Measurements from ENCODE around the gene ENDOV.

The ENDOV gene

GRCh38 chr17:80414803-80415625 lies at the start of gene ENDOV:
Gene ENDOV, plus strand, starts transcription at chr17:80415167. Its CDS starts 28 bp downstream, at chr17:80415195.
- no peaks in the 10 kb centered on the region for H3K9me3 ChIP-seq (ENCODE audit: control insufficient read depth, insufficient read depth, low read length)
- H3K36me3 ChIP-seq (ENCODE audit: control insufficient read depth, insufficient read depth, low read length), result no peaks in the 10 kb centered on the region
- H3K27me3 ChIP-seq (ENCODE audit: control insufficient read depth, insufficient read depth, low read length), result peaks cover 16% of the 10 kb centered on the region
- no peaks in the 10 kb centered on the region for H3K4me1 ChIP-seq (ENCODE audit: control insufficient read depth, insufficient read depth, low read length)
- peak within 1 kb of the TSS; percentile 87 for H3K4me3 ChIP-seq (ENCODE audit: low read depth, low read length)
- peak within 1 kb of the TSS; percentile 79 for H3K9ac ChIP-seq (ENCODE audit: low read depth, low read length)

DNA sequence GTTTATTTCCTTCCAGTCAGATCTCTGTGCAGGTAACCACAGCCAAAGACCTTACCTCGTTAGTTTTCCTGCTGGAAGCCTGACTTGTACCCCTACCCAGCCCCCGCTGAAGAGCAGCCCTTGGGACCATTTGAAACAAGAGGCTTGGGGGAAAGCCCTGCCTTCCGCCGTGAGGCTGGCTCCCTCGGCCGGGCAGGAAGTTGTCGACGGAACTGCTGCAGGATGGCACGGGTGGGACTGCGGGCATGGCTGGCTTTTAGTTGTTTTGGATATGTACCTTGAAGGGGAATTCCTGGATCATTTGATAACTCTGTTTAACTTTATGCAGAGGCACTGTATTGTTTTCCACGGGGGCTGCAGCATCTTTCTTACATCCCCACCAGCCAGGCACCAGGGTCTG lies 49.0 kb upstream of the ENDOV start:
- no peaks in the 10 kb centered on the region for H3K4me1 ChIP-seq (ENCODE audit: control insufficient read depth, insufficient read depth, low read length)
- H3K27me3 ChIP-seq (ENCODE audit: control insufficient read depth, insufficient read depth, low read length), result no peaks in the 10 kb centered on the region
- H3K9me3 ChIP-seq (ENCODE audit: control insufficient read depth, insufficient read depth, low read length), result no peaks in the 10 kb centered on the region
- H3K4me3 ChIP-seq (ENCODE audit: low read depth, low read length), result no peak overlapping the region
- peaks cover 50% of the 10 kb centered on the region for H3K36me3 ChIP-seq (ENCODE audit: control insufficient read depth, insufficient read depth, low read length)
- no peak overlapping the region for H3K9ac ChIP-seq (ENCODE audit: low read depth, low read length)

DNA sequence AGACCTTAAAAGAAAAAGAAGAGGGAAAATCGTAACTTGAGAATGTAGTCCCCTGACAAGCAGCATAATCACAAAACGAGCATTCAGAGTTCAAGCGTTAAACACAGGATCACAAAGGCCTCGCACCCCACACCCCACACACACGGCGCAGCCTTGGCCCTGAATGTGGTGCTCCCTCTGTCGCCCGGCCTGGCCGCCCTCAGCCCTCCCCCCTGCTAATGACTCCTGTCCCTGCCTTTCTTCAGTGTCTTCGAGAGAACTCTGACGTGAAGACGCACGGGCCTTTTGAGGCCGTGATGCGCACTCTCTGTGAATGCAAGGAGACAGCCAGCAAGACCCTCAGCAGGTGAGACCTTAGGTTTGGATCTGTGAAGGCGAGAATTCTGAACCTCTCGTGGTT lies 47.5 kb upstream of the ENDOV start:
- peaks cover 44% of the 10 kb centered on the region for H3K36me3 ChIP-seq (ENCODE audit: control insufficient read depth, insufficient read depth, low read length)
- no peaks in the 10 kb centered on the region for H3K27me3 ChIP-seq (ENCODE audit: control insufficient read depth, insufficient read depth, low read length)
- no peaks in the 10 kb centered on the region for H3K4me1 ChIP-seq (ENCODE audit: control insufficient read depth, insufficient read depth, low read length)
- H3K9me3 ChIP-seq (ENCODE audit: control insufficient read depth, insufficient read depth, low read length), result no peaks in the 10 kb centered on the region
- H3K9ac ChIP-seq (ENCODE audit: low read depth, low read length), result no peak overlapping the region
- H3K4me3 ChIP-seq (ENCODE audit: low read depth, low read length), result no peak overlapping the region

- peaks cover 31% of the 10 kb centered on the region for H3K36me3 ChIP-seq (ENCODE audit: control insufficient read depth, insufficient read depth, low read length)
- H3K27me3 ChIP-seq (ENCODE audit: control insufficient read depth, insufficient read depth, low read length), result no peaks in the 10 kb centered on the region
- H3K4me3 ChIP-seq (ENCODE audit: low read depth, low read length), result no peak overlapping the region
Measured at GRCh38 chr17:80371196-80371595, 43.8 kb upstream of the ENDOV start.

GRCh38 chr17:80372456-80372855 lies 42.5 kb upstream of the ENDOV start:
- Histone ChIP-seq H3K4me3 (ENCODE audit: low read depth, low read length) (no peak overlapping the region), H3K9ac (ENCODE audit: low read depth, low read length) (no peak overlapping the region), H3K4me1 (ENCODE audit: control insufficient read depth, insufficient read depth, low read length) (no peaks in the 10 kb centered on the region), H3K9me3 (ENCODE audit: control insufficient read depth, insufficient read depth, low read length) (no peaks in the 10 kb centered on the region), H3K36me3 (ENCODE audit: control insufficient read depth, insufficient read depth, low read length) (peaks cover 35% of the 10 kb centered on the region), H3K27me3 (ENCODE audit: control insufficient read depth, insufficient read depth, low read length) (no peaks in the 10 kb centered on the region)

More at GRCh38 chr17:80371196-80371595, 43.8 kb upstream of the ENDOV start:
- no peak overlapping the region for H3K9ac ChIP-seq (ENCODE audit: low read depth, low read length)
- H3K4me1 ChIP-seq (ENCODE audit: control insufficient read depth, insufficient read depth, low read length), result no peaks in the 10 kb centered on the region
- H3K9me3 ChIP-seq (ENCODE audit: control insufficient read depth, insufficient read depth, low read length), result no peaks in the 10 kb centered on the region

GRCh38 chr17:80372922-80373570 lies 41.9 kb upstream of the ENDOV start:
- Histone ChIP-seq H3K4me1 (ENCODE audit: control insufficient read depth, insufficient read depth, low read length) (no peaks in the 10 kb centered on the region), H3K9ac (ENCODE audit: low read depth, low read length) (no peak overlapping the region), H3K9me3 (ENCODE audit: control insufficient read depth, insufficient read depth, low read length) (no peaks in the 10 kb centered on the region), H3K36me3 (ENCODE audit: control insufficient read depth, insufficient read depth, low read length) (peaks cover 29% of the 10 kb centered on the region), H3K27me3 (ENCODE audit: control insufficient read depth, insufficient read depth, low read length) (no peaks in the 10 kb centered on the region), H3K4me3 (ENCODE audit: low read depth, low read length) (no peak overlapping the region)

- Histone ChIP-seq H3K27me3 (ENCODE audit: control insufficient read depth, insufficient read depth, low read length) (no peaks in the 10 kb centered on the region), H3K4me1 (ENCODE audit: control insufficient read depth, insufficient read depth, low read length) (no peaks in the 10 kb centered on the region), H3K9ac (ENCODE audit: low read depth, low read length) (no peak overlapping the region), H3K4me3 (ENCODE audit: low read depth, low read length) (no peak overlapping the region), H3K36me3 (ENCODE audit: control insufficient read depth, insufficient read depth, low read length) (peaks cover 27% of the 10 kb centered on the region), H3K9me3 (ENCODE audit: control insufficient read depth, insufficient read depth, low read length) (no peaks in the 10 kb centered on the region)
Measured at GRCh38 chr17:80374039-80374731, 40.8 kb upstream of the ENDOV start.

DNA sequence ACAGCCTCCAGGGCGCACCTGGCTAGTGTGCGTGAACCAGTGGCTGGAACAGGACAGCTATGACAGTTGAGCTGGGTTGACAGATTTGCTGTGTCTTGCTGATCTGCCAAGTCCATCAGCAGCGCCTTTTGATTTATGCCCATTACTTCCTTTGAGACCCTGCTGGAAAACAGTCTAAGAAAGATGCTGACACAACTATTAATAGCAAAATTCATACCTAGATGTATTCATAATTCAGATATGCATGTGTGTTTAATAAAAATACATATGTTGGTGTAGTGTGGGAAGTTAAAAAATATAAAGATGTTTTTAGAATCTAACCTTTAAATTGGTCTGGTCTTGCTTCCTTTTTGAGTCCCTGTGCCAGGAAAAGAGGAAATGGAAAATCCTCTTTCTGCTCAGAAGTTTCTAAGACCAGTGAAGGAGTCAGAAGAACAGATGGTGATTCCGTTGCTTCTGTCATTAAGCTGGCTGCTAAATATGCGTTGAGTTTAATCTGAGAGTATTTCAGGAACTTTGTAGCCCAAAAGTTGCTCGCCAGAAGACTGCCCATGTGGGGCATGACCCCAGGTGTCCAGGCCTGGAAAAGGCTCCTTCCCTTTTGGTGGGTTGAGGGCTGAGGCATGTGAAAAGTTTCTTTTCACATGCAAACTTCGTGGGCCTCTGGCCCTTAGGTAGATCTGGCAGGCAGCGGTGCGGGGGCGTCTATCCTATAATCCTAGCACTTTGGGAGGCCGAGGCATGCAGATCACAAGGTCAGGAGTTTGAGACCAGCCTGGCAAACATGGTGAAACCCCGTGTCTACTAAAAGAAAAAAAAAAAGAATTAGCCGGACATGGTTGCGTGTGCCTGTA lies 40.0 kb upstream of the ENDOV start:
- no peaks in the 10 kb centered on the region for H3K27me3 ChIP-seq (ENCODE audit: control insufficient read depth, insufficient read depth, low read length)
- H3K4me3 ChIP-seq (ENCODE audit: low read depth, low read length), result no peak overlapping the region
- H3K9ac ChIP-seq (ENCODE audit: low read depth, low read length), result no peak overlapping the region
- no peaks in the 10 kb centered on the region for H3K9me3 ChIP-seq (ENCODE audit: control insufficient read depth, insufficient read depth, low read length)
- H3K4me1 ChIP-seq (ENCODE audit: control insufficient read depth, insufficient read depth, low read length), result no peaks in the 10 kb centered on the region
- peaks cover 22% of the 10 kb centered on the region for H3K36me3 ChIP-seq (ENCODE audit: control insufficient read depth, insufficient read depth, low read length)

GRCh38 chr17:80376531-80376930 lies 38.4 kb upstream of the ENDOV start:
- no peaks in the 10 kb centered on the region for H3K4me1 ChIP-seq (ENCODE audit: control insufficient read depth, insufficient read depth, low read length)
- H3K4me3 ChIP-seq (ENCODE audit: low read depth, low read length), result no peak overlapping the region
- H3K36me3 ChIP-seq (ENCODE audit: control insufficient read depth, insufficient read depth, low read length), result peaks cover 24% of the 10 kb centered on the region
- H3K27me3 ChIP-seq (ENCODE audit: control insufficient read depth, insufficient read depth, low read length), result no peaks in the 10 kb centered on the region
- H3K9me3 ChIP-seq (ENCODE audit: control insufficient read depth, insufficient read depth, low read length), result no peaks in the 10 kb centered on the region
- H3K9ac ChIP-seq (ENCODE audit: low read depth, low read length), result no peak overlapping the region

- H3K27me3 ChIP-seq (ENCODE audit: control insufficient read depth, insufficient read depth, low read length), result no peaks in the 10 kb centered on the region
- no peak overlapping the region for H3K9ac ChIP-seq (ENCODE audit: low read depth, low read length)
- H3K4me3 ChIP-seq (ENCODE audit: low read depth, low read length), result no peak overlapping the region
- no peaks in the 10 kb centered on the region for H3K9me3 ChIP-seq (ENCODE audit: control insufficient read depth, insufficient read depth, low read length)
- peaks cover 26% of the 10 kb centered on the region for H3K36me3 ChIP-seq (ENCODE audit: control insufficient read depth, insufficient read depth, low read length)
- H3K4me1 ChIP-seq (ENCODE audit: control insufficient read depth, insufficient read depth, low read length), result no peaks in the 10 kb centered on the region
Measured at GRCh38 chr17:80377798-80378197, 37.2 kb upstream of the ENDOV start.

DNA sequence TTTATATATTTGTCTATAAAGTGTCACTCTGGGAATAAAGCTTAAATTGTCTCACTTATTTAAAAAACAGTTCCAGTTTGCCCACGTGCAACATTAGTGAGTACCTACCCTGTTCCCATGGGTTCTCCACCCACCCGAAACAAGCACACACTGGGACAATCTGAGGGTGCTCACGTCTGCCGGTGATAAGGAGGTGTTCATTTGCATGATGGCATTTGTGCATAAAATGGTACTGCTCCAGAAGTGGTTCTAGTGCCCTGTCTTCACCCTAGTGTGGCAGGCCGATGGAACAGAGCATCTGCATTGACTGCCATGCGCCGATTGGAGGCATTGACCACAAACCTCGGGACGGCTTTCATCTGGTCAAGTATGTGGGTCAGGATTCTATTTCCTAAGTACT lies 35.6 kb upstream of the ENDOV start:
- Histone ChIP-seq H3K9me3 (ENCODE audit: control insufficient read depth, insufficient read depth, low read length) (no peaks in the 10 kb centered on the region), H3K9ac (ENCODE audit: low read depth, low read length) (no peak overlapping the region), H3K36me3 (ENCODE audit: control insufficient read depth, insufficient read depth, low read length) (peaks cover 24% of the 10 kb centered on the region), H3K4me3 (ENCODE audit: low read depth, low read length) (no peak overlapping the region), H3K27me3 (ENCODE audit: control insufficient read depth, insufficient read depth, low read length) (no peaks in the 10 kb centered on the region), H3K4me1 (ENCODE audit: control insufficient read depth, insufficient read depth, low read length) (no peaks in the 10 kb centered on the region)

Measured in iPS-15b (cell line).